Renal cortical epithelial cell (primary cell): ENCODE measurements around the gene PRKRA. TPM values are rescaled to one million over a fixed set of nuclear protein-coding genes. Genes with fewer than 3 reads are reported as not detected.
"Not testable (repeated sequence)": the region's sequence is repeated elsewhere in the genome, so short reads cannot be mapped to it uniquely, and the experiment has no call there.

Experiments
- DNase-seq: peaks from one replicate; pipeline ENCODE4 v3.0.0-alpha.2; 2011; ENCODE audit warnings: low read depth
- total RNA-seq: library from RNA; depleted of rRNA; stranded (reverse); fragments of >200 nt; gene quantifications from 2 replicates; pipeline ENCODE4 v1.2.3, GENCODE V29; 2014

Gene PRKRA
- total RNA-seq, 1 donor from 2014 or later = 63.4 TPM

- peak; percentile 44 for DNase-seq
Measured at GRCh38 chr2:178413472-178414265, 37.3 kb downstream of the PRKRA start.

GRCh38 chr2:178412453-178412852 is 38.5 kb downstream of the PRKRA start:
- DNase-seq = not testable (repeated sequence)

GRCh38 chr2:178412047-178412446 is 38.9 kb downstream of the PRKRA start:
- no peak for DNase-seq

GRCh38 chr2:178409261-178409660 is 41.7 kb downstream of the PRKRA start:
- DNase-seq = no peak

- peak; percentile 61 for DNase-seq
Measured at GRCh38 chr2:178404368-178404767, 46.6 kb downstream of the PRKRA start.

GRCh38 chr2:178403671-178404306 is 47.2 kb downstream of the PRKRA start:
- DNase-seq = no peak

GRCh38 chr2:178401994-178402437 is 49.0 kb downstream of the PRKRA start:
- no peak for DNase-seq

GRCh38 chr2:178397002-178397605 is 53.9 kb downstream of the PRKRA start:
- peak; percentile 55 for DNase-seq

GRCh38 chr2:178395941-178396570 is 54.9 kb downstream of the PRKRA start:
- no peak for DNase-seq

- DNase-seq = no peak
Measured at GRCh38 chr2:178395295-178395694, 55.7 kb downstream of the PRKRA start.

- no peak for DNase-seq
Measured at GRCh38 chr2:178394859-178395258, 56.1 kb downstream of the PRKRA start.

- DNase-seq = peak; percentile 63
Measured at GRCh38 chr2:178392215-178392614, 58.8 kb downstream of the PRKRA start.

GRCh38 chr2:178391701-178392100 is 59.3 kb downstream of the PRKRA start:
- DNase-seq = no peak

GRCh38 chr2:178388287-178388686 is 62.7 kb downstream of the PRKRA start:
- DNase-seq = no peak

- no peak for DNase-seq
Measured at GRCh38 chr2:178386986-178387597, 63.9 kb downstream of the PRKRA start.

GRCh38 chr2:178385595-178386148 is 65.3 kb downstream of the PRKRA start:
- no peak for DNase-seq

GRCh38 chr2:178383718-178384117 is 67.3 kb downstream of the PRKRA start:
- DNase-seq = no peak
